ENCODE data around the gene LAMB3.

LAMB3 gene

GRCh38 chr1:209661071-209661470, 8.8 kb upstream of the LAMB3 start:
- DNase-seq: no peak

- peak; percentile 20 for DNase-seq
Observed at GRCh38 chr1:209659909-209660308, 7.7 kb upstream of the LAMB3 start.

- no peak for DNase-seq
Observed at GRCh38 chr1:209657918-209658317, 5.7 kb upstream of the LAMB3 start.

- no peak for DNase-seq
Observed at GRCh38 chr1:209657140-209657879, 5.1 kb upstream of the LAMB3 start.

GRCh38 chr1:209655411-209656231, 3.4 kb upstream of the LAMB3 start:
- DNase-seq: no peak

GRCh38 chr1:209653915-209654351, 1.7 kb upstream of the LAMB3 start:
- no peak for DNase-seq

- peak; percentile 76 for DNase-seq
Observed at GRCh38 chr1:209652873-209653401, 712 bp upstream of the LAMB3 start.

GRCh38 chr1:209651138-209651587, 1.1 kb downstream of the LAMB3 start:
- peak; percentile 91 for DNase-seq

- DNase-seq: peak; percentile 73
Observed at GRCh38 chr1:209650454-209650853, 1.8 kb downstream of the LAMB3 start.

GRCh38 chr1:209648931-209649776, 3.1 kb downstream of the LAMB3 start:
- peak; percentile 91 for DNase-seq

GRCh38 chr1:209648346-209648745, 3.9 kb downstream of the LAMB3 start:
- DNase-seq: no peak

GRCh38 chr1:209647156-209647555, 5.1 kb downstream of the LAMB3 start:
- DNase-seq: peak; percentile 30

GRCh38 chr1:209646558-209646957, 5.7 kb downstream of the LAMB3 start:
- peak; percentile 31 for DNase-seq

- DNase-seq: peak; percentile 78
Observed at GRCh38 chr1:209645574-209646452, 6.4 kb downstream of the LAMB3 start.

- no peak for DNase-seq
Observed at GRCh38 chr1:209643285-209644020, 8.8 kb downstream of the LAMB3 start.

- no peak for DNase-seq
Observed at GRCh38 chr1:209642816-209643215, 9.4 kb downstream of the LAMB3 start.

GRCh38 chr1:209641832-209642172, 10.4 kb downstream of the LAMB3 start:
- no peak for DNase-seq

- DNase-seq: no peak
Observed at GRCh38 chr1:209635850-209636249, 16.4 kb downstream of the LAMB3 start.

- no peak for DNase-seq
Observed at GRCh38 chr1:209634005-209634737, 18.1 kb downstream of the LAMB3 start.

GRCh38 chr1:209633335-209633997, 18.8 kb downstream of the LAMB3 start:
- no peak for DNase-seq

All from hematopoietic multipotent progenitor cell treated with erythropoietin and hydrocortisone succinate and interleukin-3 and kit ligand, for 4 days (in vitro differentiated cells).